ENCODE data around the gene SHROOM1.
"Not testable (repeated sequence)": the region's sequence is repeated elsewhere in the genome, so short reads cannot be mapped to it uniquely, and the experiment has no call there.

Gene SHROOM1

DNA sequence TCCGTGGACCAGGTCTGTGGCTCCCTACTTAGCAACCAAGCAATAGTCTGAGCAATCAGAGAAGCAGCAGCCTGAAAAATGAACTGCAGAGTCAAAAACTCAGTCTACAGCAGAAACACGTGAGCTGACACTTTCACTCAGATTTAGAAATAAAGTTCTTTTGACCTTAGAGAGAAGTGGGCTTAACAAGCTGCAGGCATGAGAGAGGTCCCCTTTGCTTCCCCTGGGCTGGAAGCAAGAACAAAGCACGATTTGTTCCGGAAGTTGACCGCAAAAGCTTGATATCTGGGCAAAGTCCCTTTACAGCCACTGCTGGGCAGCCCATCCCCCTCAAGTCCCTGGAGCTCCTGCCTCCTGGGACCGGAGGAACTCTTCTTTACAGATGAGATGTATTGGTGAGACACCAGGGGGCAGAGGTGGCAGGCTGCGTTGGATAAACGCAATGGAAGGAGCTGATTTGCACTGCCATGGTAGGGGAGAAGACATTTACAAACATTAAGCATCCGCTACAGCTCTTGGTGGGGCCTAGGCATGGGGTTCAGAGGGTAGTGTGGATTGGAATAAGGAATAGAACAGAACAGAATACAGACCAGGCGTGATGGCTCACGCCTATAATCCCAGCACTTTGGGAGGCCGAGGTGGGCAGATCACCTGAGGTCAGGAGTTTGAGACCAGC, 23.1 kb downstream of the SHROOM1 start:
- no peak for DNase-seq (ENCODE audit: low spot score)

DNA sequence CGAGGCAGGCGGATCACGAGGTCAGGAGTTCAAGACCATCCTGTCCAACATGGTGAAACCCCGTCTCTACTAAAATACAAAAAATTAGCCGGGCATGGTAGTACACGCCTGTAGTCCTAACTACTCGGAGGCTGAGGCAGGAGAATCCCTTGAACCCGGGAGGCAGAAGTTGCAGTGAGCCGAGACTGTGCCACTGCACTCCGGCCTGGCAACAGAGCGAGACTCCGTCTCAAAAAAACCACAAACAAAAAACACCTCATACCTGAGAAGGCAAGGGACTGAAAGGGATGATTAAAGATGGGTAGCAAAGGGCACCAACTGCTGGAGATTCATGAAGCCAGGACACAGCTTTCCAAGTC, 23.7 kb downstream of the SHROOM1 start:
- DNase-seq (ENCODE audit: low spot score), result not testable (repeated sequence)

DNA sequence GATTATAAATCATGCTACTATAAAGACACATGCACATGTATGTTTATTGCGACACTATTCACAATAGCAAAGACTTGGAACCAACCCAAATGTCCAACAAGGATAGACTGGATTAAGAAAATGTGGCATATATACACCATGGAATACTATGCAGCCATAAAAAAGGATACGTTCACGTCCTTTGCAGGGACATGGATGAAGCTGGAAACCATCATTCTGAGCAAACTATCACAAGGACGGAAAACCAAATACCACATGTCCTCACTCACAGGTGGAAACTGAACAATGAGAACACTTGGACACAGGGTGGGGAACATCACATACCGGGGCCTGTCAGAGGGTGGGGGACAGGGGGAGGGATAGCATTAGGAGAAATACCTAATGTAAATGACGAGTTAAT, 24.6 kb downstream of the SHROOM1 start:
- DNase-seq (ENCODE audit: low spot score), result not testable (repeated sequence)

DNA sequence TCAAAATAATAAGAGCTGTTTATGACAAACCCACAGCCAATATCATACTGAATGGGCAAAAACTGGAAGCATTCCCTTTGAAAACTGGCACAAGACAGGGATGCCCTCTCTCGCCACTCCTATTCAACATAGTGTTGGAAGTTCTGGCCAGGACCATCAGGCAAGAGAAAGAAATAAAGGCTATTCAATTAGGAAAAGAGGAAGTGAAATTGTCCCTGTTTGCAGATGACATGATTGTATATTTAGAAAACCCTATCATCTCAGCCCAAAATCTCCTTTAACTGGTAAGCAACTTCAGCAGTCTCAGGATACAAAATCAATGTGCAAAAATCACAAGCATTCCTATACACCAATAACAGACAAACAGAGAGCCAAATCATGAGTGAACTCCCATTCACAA, 26.2 kb downstream of the SHROOM1 start:
- not testable (repeated sequence) for DNase-seq (ENCODE audit: low spot score)

DNA sequence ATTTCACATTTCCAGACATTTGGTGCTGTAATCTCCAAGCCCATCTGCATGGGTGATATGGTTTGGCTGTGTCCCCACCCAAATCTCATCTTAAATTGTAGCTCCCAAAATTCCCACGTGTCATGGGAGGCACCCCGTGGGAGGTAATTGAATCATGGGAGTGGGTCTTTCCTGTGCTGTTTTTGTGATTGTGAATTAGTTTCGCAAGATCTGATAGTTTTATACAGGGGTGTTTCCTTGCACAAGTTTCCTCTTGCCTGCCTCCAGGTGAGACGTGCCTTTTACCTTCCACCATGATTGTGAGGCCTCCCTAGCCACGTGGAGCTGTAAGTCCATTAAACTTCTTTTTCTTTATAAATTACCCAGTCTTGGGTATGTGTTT, 27.8 kb downstream of the SHROOM1 start:
- DNase-seq (ENCODE audit: low spot score), result not testable (repeated sequence)

DNA sequence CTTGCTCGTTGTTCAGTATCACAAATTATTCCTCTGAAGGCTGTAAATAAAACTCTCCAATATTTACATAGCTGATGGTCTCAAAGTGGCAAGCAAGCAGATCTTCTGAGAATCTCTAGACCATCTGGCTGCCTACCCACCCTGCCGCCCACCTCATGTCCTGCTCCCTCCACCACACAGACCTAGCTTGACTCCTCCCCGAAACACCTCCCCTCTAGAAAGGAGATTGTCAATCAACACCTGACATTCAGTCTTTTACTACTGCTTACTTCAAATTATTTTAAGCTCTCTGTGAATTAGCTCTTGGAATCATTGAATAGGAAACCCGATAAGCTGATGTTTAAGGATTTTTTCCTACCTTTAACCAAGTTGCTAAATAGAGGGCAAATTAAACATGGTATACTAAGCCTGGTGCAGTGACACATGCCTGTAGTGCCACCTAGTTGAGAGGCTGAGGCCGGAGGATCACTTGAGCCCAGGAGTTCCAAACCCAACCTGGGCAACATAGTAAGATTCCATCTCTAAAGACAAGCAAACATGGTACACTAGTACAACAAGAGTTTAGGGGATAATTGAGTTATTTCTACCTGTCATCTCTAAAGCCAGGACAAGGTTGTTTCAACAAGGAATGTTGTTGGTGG, 28.3 kb downstream of the SHROOM1 start:
- DNase-seq (ENCODE audit: low spot score), result no peak

DNA sequence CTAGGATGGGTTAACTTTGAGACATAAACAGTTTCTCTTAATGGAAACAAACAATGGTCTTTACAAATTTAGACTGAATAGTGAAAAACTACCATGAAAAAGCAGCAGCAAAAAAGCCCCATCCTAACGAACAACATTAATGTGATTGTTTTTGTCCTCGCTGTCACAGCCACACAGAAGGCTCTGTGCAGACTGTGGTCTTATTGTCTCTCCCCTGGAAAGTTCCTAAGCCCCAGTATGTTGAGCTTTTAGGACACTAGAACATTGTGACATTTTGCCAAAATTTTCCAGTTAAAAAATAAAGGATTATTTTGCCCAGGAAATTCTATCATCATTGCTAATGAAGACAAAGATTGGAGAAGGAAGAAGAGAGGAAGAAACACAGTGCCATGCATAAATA, 29.9 kb downstream of the SHROOM1 start:
- peak; percentile 89 for DNase-seq (ENCODE audit: low spot score)

DNA sequence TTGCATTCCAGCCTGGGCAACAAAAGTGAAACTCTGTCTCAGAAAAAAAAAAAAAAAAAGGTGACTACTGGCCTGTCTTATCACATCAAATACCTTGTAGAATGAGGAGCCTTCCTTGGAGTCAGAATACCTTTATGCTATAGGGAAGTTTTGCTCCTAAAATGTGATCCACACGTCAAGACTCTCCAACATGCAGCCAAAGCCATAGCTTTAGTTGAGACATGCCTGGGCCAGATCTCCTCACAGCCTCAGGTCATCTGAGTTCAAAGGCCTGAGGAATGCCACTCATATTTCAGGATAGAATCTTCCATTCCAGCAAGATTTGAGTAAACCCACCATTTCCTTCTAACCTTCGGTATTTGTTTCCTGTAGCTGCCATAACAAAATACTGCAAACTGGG, 31.1 kb downstream of the SHROOM1 start:
- no peak for DNase-seq (ENCODE audit: low spot score)

DNA sequence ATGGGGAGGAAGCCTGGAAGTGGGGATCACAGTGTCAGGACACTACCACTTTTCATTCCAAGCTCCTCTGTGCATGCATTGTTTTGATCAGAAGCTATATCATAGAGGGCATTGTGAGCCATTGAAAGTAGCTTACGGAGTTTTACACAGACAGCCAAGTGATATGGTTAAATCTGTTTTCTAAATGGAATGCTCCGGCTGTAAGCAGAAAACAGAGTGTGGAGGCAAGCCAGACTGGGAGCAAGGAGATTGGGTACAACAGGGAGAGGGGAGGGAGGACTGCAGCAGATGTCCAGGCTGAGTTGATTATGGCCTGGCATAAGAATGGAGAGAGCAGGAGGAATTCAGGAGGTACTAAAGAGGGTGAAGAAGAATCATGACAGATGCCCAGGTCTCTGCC, 32.8 kb downstream of the SHROOM1 start:
- peak; percentile 89 for DNase-seq (ENCODE audit: low spot score)

DNA sequence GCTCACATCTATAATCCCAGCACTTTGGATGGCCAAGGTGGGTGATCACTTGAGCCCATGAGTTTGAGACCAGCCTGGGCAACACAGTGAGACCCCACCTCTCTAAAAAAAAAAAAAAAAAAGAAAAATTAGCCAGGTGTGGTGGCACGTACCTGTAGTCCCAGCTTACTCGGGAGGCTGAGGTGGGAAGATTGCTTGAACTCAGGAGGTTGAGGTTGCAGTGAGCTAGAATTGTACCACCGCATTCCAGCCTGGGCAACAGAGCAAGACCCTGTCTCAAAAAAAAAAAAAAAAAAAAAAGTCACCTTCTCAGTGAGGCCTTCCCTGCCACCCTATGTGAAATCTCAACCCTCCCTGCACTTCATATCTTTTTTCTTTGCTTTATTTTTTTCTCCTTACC, 39.4 kb downstream of the SHROOM1 start:
- DNase-seq (ENCODE audit: low spot score), result no peak

DNA sequence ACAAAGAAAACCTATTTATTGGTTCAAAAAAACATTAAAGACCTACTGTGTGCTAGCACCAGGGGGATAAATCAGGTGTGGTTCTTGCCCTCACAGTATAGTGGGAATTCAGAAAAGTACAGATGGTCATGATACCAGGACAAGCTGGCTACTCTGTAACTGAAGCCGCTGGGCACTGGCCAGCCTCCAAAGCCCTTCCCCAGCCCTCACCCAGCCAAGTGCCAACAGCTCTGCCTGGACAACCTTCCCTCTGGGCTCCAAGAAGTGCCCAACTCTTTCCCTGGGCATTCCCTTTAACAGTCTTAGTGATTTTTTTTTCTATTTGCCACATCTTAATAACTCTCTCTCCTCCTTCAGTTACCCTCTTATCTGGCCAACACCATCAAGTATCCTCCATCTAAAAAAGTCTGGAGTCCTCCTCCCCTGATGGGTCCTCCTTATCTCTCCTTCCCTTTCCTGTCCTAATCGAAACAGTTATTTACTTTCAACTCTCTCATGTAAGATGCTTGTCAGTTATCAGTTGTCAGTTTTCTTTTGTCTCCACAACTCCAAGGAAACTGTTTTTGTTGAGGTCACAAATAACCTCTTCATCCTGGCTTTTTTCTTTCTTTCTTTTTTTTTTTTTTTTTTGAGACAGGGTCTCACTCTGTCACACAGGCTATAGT, 40.1 kb downstream of the SHROOM1 start:
- DNase-seq (ENCODE audit: low spot score), result no peak

DNA sequence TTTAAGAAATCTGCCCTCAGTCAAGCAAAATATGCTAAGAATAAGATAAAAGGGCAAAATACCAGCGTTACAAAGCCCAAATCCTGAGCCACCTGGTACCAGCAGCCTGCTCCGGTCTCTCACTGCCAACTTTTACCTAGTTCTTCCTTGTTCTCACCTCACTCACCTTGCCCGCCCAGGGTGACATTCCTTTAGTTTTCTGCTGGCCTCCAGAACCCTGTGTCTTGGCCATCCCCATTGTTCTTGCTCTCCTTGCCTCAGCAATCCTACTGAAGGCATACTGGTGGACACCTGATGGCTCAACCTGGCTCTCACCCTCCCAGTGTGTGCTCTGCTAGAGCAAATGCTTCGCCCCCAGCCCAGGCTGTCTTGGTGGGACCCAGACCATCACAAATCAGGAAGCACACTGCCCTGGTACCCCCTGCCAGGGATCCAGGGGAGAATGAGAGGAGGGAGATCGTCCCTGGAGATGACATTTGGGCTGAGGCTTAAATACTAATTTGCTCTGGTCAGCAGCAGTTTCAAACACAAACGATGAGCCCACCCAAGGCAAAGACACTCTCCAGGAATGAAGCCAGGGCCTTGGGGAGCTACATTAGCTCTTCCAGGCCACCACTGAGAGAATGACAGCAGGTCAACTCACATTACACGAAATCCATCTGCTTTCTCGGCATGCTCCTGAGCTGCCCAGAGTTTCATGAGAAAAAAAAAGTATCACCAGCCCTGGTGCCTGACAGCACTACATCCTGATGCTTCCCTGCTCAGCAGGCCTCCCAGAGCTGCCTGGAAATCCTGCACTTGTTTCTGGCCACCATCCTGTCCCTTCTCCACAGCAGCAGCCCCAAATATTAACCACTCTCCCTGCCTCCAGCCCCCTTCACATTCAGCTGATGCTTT, 41.2 kb downstream of the SHROOM1 start:
- DNase-seq (ENCODE audit: low spot score), result no peak

DNA sequence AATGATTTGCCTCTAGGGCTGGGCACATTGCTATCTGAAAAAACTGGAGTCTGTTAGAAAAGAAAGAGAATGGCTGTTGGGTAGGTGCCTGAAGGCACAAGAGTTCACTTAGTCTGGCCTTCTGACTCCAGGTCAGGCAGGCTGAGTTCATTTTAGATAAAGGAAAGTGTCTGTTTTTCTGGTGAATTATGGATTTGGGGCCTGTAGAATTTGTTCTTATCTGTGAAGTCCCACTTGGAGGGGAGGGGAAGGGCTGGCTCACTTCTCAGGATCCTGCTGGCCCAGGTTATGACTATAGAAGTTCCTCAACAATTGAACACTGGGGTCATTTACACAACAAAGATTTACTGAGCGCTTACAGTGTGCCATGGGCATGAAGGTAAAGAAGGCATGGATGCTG, 41.9 kb downstream of the SHROOM1 start:
- no peak for DNase-seq (ENCODE audit: low spot score)

DNA sequence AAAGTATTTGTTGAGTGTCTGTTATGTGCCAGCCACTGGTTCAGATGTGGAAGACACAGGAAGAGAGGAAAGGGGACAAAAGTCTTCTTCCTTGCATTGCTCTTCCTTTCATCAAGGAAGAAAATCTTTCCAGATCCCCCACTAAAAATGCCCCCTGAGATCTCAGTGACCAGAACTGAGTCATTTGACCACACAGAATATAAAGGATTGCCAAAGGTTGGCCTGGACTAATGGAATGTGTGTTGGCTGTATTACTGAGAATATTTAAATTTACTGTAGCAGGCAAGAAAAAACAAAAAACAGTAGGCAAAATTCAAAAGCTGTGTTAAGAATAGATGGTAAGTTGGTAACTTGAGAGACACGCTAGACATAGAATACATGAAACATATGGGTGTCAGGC, 43.4 kb downstream of the SHROOM1 start:
- no peak for DNase-seq (ENCODE audit: low spot score)

DNA sequence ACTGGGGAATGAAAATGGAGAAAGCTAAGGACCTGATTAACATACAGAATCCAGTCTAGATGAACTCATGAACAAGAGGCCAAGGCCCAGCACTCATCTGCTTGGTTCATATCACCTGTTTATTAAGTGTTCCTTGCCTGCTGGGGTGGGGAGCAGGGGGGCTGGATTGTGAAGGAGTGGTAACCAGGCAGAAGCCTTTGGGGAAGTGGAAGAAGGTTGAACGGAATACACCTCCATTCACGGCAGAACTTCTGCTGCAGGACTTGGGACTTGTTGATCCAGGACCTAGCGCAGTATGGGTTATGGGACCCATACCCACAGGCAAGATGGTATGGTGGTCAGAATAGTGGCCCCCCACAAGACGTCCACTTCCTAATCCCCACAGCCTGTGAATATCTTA, 44.6 kb downstream of the SHROOM1 start:
- no peak for DNase-seq (ENCODE audit: low spot score)

DNA sequence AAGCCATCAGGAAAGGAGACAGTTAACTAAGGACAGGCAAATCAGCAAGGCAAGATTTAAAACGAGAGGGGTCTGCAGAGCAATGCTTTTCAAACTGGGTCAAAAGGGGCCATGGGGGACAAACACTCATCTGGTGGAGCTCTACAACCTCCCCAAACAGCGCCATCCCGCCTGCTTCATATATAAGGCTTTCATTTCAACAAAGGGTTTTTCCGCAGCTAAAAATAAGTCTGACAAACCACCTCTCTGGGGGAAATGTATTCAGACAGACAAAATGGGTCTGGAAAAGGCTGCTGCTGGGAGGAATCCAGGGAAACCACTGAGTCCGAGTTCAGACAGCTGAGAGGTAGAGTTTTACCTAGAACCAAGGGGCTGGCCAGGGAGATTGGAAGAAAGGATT, 45.1 kb downstream of the SHROOM1 start:
- no peak for DNase-seq (ENCODE audit: low spot score)

DNA sequence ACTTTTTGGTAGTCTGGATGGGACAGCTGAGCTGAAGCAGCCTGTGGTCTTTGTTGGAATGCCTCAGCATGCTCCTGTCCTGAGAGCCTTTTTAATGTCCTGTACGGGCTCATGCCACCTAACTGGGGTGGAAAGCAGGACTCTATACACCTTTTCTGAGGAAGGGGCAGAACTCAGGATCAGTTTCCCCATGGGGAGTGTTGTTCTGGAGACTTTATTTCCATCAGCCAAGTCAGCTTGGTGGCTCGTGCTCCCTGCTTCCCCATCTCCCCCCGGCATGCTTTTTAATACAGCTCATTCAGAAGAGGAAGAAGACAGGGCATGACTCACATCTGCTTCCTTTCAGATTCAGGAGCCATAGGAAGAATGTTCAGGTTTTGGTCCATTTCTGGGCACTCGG, 48.3 kb downstream of the SHROOM1 start:
- DNase-seq (ENCODE audit: low spot score), result no peak

DNA sequence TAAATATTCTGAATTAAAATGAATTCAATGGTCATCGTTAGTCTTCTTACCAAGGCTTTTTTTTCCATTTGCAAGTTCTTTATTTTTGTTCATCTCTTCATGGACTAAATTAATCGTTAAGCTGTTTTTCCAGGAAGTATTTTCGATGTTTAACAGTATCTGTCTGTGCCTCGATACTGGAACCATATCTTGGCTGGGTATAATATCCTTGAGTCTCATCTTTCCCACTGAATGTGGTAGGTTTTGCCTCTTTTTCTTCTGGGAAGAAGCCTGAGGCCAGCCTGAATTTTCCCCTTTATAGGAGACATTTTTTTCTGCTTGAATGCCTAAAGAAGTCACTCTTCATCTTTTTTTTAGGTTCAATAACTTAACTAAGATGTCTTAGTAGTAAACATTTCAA, 49.4 kb downstream of the SHROOM1 start:
- DNase-seq (ENCODE audit: low spot score), result no peak

DNA sequence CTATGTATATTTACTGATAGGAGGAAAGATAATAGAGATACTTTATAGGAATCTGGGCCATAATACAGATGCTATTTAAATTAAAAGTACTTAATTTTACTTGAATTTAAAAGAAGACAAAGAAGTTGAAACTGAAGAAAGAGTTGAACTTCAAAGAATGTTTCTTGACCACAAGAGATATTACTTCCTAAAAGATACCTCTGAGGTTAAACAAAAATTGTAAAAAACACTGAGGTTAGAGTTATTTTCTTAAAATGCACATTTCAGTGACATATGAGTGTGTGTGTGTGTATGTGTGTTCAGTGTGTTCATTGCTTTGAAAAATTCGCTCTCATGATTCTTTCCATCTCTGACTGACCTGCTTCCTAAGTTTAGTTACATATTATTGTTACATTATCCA, 49.9 kb downstream of the SHROOM1 start:
- no peak for DNase-seq (ENCODE audit: low spot score)

DNA sequence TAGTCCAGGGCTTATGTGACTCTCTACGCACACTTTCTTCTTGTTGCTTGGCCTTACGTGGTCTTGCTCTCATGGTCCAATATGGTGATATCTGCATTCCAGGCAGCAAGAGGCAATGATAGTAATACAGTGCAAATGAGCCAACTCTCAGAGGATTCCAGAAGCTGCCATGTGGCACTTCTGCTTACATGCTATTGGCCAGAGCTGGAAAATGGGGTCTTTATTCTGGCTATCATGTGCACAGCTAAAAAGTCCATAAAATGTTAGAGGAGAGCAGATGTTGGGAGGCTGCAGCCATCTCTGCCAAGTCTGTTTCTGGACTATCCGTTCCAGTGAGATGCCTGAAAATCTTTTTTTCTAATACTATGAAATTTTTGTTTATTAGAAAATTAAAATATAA, 50.5 kb downstream of the SHROOM1 start:
- DNase-seq (ENCODE audit: low spot score), result peak; percentile 89

DNA sequence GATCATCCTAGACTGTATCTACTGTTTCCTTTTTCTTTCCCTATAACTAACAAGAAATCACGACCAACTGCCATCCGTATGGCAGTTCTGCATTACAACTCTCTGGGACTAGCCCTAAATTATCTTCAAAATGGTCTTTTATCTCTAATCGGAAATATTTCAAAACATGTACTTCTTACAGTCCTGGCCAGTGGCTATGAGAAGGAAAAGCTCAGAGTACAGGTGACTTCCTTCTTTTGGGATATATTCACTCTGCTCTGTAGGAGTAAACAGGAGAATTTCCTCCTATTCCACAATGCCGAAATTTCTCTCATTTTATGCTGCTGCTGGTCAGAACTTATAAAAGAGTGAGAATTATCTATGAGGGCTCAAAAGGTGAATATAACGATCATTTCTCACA, 51.6 kb downstream of the SHROOM1 start:
- DNase-seq (ENCODE audit: low spot score), result no peak

DNA sequence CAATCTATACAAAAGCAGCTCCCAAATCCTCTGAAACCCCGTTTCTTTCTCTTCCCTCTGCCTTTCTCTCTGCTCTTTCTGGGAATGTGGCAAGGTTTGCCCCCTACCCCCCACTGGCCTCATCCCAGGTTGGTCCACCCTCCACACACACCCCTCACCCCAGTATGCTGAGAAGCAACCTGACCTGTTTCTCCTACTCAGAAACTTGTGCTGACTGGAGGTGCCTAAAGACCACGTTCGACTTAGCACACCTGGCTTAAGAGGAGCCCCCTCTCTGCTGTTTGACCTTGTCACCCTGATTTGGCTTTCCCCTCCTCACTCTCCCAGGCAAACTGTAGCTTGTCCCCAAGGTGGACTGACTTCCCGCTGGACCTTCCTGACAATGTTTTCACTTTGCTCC, 52.3 kb downstream of the SHROOM1 start:
- DNase-seq (ENCODE audit: low spot score), result no peak
